ENCODE measurements around the gene ENPP7.

The ENPP7 gene

GRCh38 chr17:79732254-79732653 is 1.5 kb downstream of the ENPP7 start:
- no peak for TF ChIP-seq CTCF (IDR thresholded peaks at IDR 0.05; ENCODE audit: low read depth, low read length)
- no peak overlapping the region for H3K4me3 ChIP-seq (replicated peaks in 1 of 2; ENCODE audit: low read depth in 2 of 2, low read length in 2 of 2)
- no peak for DNase-seq (ENCODE audit: low read depth in 2 of 2)

- DNase-seq (ENCODE audit: low read depth in 2 of 2), result no peak
- no peak for TF ChIP-seq CTCF (IDR thresholded peaks at IDR 0.05; ENCODE audit: low read depth, low read length)
- no peak overlapping the region for H3K4me3 ChIP-seq (replicated peaks in 1 of 2; ENCODE audit: low read depth in 2 of 2, low read length in 2 of 2)
Measured at GRCh38 chr17:79732804-79733691, 2.3 kb downstream of the ENPP7 start.

- DNase-seq (ENCODE audit: low read depth in 2 of 2), result no peak
- no peak for TF ChIP-seq CTCF (IDR thresholded peaks at IDR 0.05; ENCODE audit: low read depth, low read length)
- no peak overlapping the region for H3K4me3 ChIP-seq (replicated peaks in 1 of 2; ENCODE audit: low read depth in 2 of 2, low read length in 2 of 2)
Measured at GRCh38 chr17:79733692-79734070, 2.9 kb downstream of the ENPP7 start.

- no peak for DNase-seq (ENCODE audit: low read depth in 2 of 2)
- no peak overlapping the region for H3K4me3 ChIP-seq (replicated peaks in 1 of 2; ENCODE audit: low read depth in 2 of 2, low read length in 2 of 2)
- no peak for TF ChIP-seq CTCF (IDR thresholded peaks at IDR 0.05; ENCODE audit: low read depth, low read length)
Measured at GRCh38 chr17:79735096-79735495, 4.4 kb downstream of the ENPP7 start.

- no peak for TF ChIP-seq CTCF (IDR thresholded peaks at IDR 0.05; ENCODE audit: low read depth, low read length)
Measured at GRCh38 chr17:79737046-79737921, 6.5 kb downstream of the ENPP7 start.

GRCh38 chr17:79737922-79738578 is 7.3 kb downstream of the ENPP7 start:
- TF ChIP-seq CTCF (IDR thresholded peaks at IDR 0.05; ENCODE audit: low read depth, low read length), result no peak
- no peak for DNase-seq (ENCODE audit: low read depth in 2 of 2)
- H3K4me3 ChIP-seq (replicated peaks in 1 of 2; ENCODE audit: low read depth in 2 of 2, low read length in 2 of 2), result no peak overlapping the region

More at GRCh38 chr17:79737046-79737921, 6.5 kb downstream of the ENPP7 start:
- no peak for DNase-seq (ENCODE audit: low read depth in 2 of 2)
- no peak overlapping the region for H3K4me3 ChIP-seq (replicated peaks in 1 of 2; ENCODE audit: low read depth in 2 of 2, low read length in 2 of 2)
